Trophoblast cell (in vitro differentiated cells and primary cell): ENCODE data around the gene SPC25.

Experiments used
- DNase-seq, 2 donors: peaks; one replicate each; pipeline ENCODE4 v3.0.0-alpha.2; 2016
- H2AFZ ChIP-seq: 2 replicates; pipeline ENCODE4 v1.6.1; 2013; ENCODE audit warnings: low read length, moderate library complexity, mild to moderate bottlenecking; ENCODE audit not compliant: insufficient read depth, poor library complexity
- H2AK5ac ChIP-seq: 2 replicates; pipeline ENCODE4 v1.6.1; 2013; ENCODE audit warnings: mild to moderate bottlenecking, low read length
- H2BK120ac ChIP-seq: 2 replicates; pipeline ENCODE4 v1.6.1; 2013; ENCODE audit warnings: low read length, mild to moderate bottlenecking, moderate library complexity; ENCODE audit not compliant: insufficient read depth, poor library complexity
- H2BK12ac ChIP-seq: 2 replicates; pipeline ENCODE4 v1.6.1; 2013; ENCODE audit warnings: mild to moderate bottlenecking, low read length, moderate library complexity
- H2BK5ac ChIP-seq: 2 replicates; pipeline ENCODE4 v1.6.1; 2013; ENCODE audit warnings: low read length, low read depth, moderate library complexity, mild to moderate bottlenecking; ENCODE audit not compliant: poor library complexity
- H3K14ac ChIP-seq: 2 replicates; pipeline ENCODE4 v1.6.1; 2013; ENCODE audit warnings: mild to moderate bottlenecking, low read length
- H3K18ac ChIP-seq: 2 replicates; pipeline ENCODE4 v1.6.1; 2013; ENCODE audit warnings: mild to moderate bottlenecking, low read length
- H3K23ac ChIP-seq: 2 replicates; pipeline ENCODE4 v1.6.1; 2013; ENCODE audit warnings: low read length
- H3K27ac ChIP-seq: 2 replicates; pipeline ENCODE4 v1.5.1; 2013; ENCODE audit warnings: low read depth, mild to moderate bottlenecking, inconsistent platforms, low read length, moderate library complexity
- H3K27me3 ChIP-seq: 2 replicates; pipeline ENCODE4 v1.6.1; 2013; ENCODE audit warnings: inconsistent platforms, mild to moderate bottlenecking, low read length, moderate library complexity; ENCODE audit not compliant: insufficient read depth
- H3K36me3 ChIP-seq, 2 experiments: 1 replicate in 1 of 2; 2 replicates in 1 of 2; pipeline ENCODE4 v1.6.1; 2013; ENCODE audit warnings: low read length in 2 of 2, mild to moderate bottlenecking in 2 of 2, moderate library complexity in 1 of 2; ENCODE audit not compliant: insufficient read depth in 2 of 2, control insufficient read depth in 1 of 2
- H3K4ac ChIP-seq: 2 replicates; pipeline ENCODE4 v1.6.1; 2013; ENCODE audit warnings: low read depth, mild to moderate bottlenecking, low read length, moderate library complexity
- H3K4me1 ChIP-seq, 2 experiments: 1 replicate in 1 of 2; 2 replicates in 1 of 2; pipeline ENCODE4 v1.6.1; 2013; ENCODE audit warnings: low read length in 2 of 2, mild to moderate bottlenecking in 2 of 2, moderate library complexity in 1 of 2; ENCODE audit not compliant: insufficient read depth in 2 of 2, control insufficient read depth in 1 of 2
- H3K4me2 ChIP-seq: 2 replicates; pipeline ENCODE4 v1.6.1; 2013; ENCODE audit warnings: inconsistent platforms, mild to moderate bottlenecking, low read length, moderate library complexity
- H3K4me3 ChIP-seq: 2 replicates; pipeline ENCODE4 v1.5.1; 2013; ENCODE audit warnings: mild to moderate bottlenecking, low read depth, low read length, inconsistent platforms
- H3K79me1 ChIP-seq: one replicate; pipeline ENCODE4 v1.6.1; 2013; ENCODE audit warnings: low read length
- H3K79me2 ChIP-seq: 2 replicates; pipeline ENCODE4 v1.6.1; 2013; ENCODE audit warnings: low read length, mild to moderate bottlenecking; ENCODE audit not compliant: control insufficient read depth, insufficient read depth, poor library complexity
- H3K9ac ChIP-seq: 2 replicates; pipeline ENCODE4 v1.6.1; 2013; ENCODE audit warnings: mild to moderate bottlenecking, low read length
- H3K9me3 ChIP-seq: 2 replicates; pipeline ENCODE4 v1.6.1; 2013; ENCODE audit warnings: low read depth, mild to moderate bottlenecking, control low read depth, inconsistent platforms, low read length; ENCODE audit not compliant: insufficient read depth
- H4K12ac ChIP-seq: 2 replicates; pipeline ENCODE4 v1.6.1; 2013; ENCODE audit warnings: low read depth, mild to moderate bottlenecking, low read length, moderate library complexity
- H4K8ac ChIP-seq: 2 replicates; pipeline ENCODE4 v1.6.1; 2013; ENCODE audit warnings: low read depth, mild to moderate bottlenecking, low read length, moderate library complexity
- H4K91ac ChIP-seq: one replicate; pipeline ENCODE4 v1.6.1; 2013; ENCODE audit warnings: low read depth, mild to moderate bottlenecking, low read length, moderate library complexity
- WGBS: extraction: QIAGEN DNeasy Blood & Tissue Kit; methylation state at CpG from one replicate; pipeline ENCODE4 v1.1.7; 2013; ENCODE audit warnings: missing lambda C conversion rate; ENCODE audit not compliant: insufficient read length, insufficient coverage; ENCODE audit errors: extremely low coverage; 5-methylcytosine and 5-hydroxymethylcytosine counted together

Gene SPC25

DNA sequence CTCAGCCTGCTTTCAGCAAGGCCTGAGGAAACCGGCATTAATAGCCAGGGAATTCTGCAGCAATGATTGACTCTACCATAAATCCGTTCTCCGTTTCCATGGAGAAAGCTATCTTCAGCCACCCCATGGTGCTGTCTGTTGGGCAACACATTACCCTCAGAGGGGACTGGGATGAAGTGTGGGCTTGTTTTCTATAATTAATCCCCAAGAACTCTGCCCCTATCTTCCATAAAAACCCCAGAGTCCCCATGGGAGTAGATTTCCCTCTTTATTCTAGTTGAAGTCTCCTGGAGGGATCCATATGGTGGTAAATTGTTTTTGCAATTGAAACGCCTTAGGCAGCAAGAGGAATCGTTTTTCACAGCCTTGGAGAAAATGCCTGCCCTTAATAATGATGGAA lies 20.1 kb upstream of the SPC25 start:
- H4K8ac ChIP-seq, result no peak overlapping the region
- no peak overlapping the region for H2BK5ac ChIP-seq
- H3K4me2 ChIP-seq, result no peak overlapping the region
- no peak for DNase-seq
- no peak overlapping the region for H3K23ac ChIP-seq
- H3K14ac ChIP-seq, result no peak overlapping the region
- no peak overlapping the region for H3K9ac ChIP-seq
- no peak overlapping the region for H3K4me3 ChIP-seq
- no peaks in the 10 kb centered on the region for H3K4me1 ChIP-seq
- no peak overlapping the region for H2BK120ac ChIP-seq
- no peak overlapping the region for H2AK5ac ChIP-seq
- H3K79me1 ChIP-seq, result no peaks in the 10 kb centered on the region
- H3K27me3 ChIP-seq, result no peaks in the 10 kb centered on the region
- H3K9me3 ChIP-seq, result no peaks in the 10 kb centered on the region
- no peaks in the 10 kb centered on the region for H3K79me2 ChIP-seq
- no peak overlapping the region for H2AFZ ChIP-seq
- H3K18ac ChIP-seq, result no peak overlapping the region
- H4K12ac ChIP-seq, result no peak overlapping the region
- no peaks in the 10 kb centered on the region for H3K36me3 ChIP-seq
- no peak overlapping the region for H2BK12ac ChIP-seq
- no peak overlapping the region for H4K91ac ChIP-seq
- no peak overlapping the region for H3K4ac ChIP-seq
- no peak overlapping the region for H3K27ac ChIP-seq
- WGBS, result no CpG with 5 or more reads among the region's 5 CpGs

DNA sequence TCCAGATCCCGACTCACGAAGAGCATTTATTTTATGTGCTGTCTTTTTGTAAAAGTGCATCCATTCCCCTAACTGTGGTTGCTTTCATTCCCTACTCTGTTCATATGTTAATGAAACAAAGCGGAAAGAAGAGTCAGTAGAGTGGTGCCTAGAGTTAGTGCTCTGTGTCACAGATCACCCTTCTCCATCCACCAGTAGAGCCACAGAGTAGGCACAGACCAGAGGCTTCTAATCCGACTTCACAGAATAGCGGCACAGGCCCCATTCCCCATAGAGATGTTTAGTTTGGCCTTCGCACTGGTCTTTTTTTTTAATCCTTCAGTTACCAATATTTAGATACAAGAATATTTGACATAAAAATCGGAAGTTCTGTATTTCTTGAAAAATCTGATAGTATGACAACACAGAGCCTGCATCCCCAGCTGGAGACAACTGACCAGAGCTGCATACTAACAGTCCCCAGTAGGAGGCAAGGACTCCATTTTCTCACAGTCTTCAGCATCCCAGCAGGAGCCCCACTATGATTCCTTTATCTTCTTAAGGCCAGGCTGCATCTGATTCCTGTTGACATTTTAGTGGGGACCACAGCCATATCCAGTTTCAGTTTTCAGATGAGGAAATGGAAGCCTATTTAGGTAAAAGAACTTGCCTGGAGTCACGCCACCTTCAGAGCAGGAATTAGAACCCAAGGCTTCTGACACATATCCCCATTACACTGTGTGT lies 17.9 kb upstream of the SPC25 start:
- Histone ChIP-seq H4K91ac (no peak overlapping the region), H3K23ac (no peak overlapping the region), H3K4me1 (no peaks in the 10 kb centered on the region), H3K79me2 (no peaks in the 10 kb centered on the region), H3K4me3 (no peak overlapping the region), H4K12ac (no peak overlapping the region), H3K9ac (no peak overlapping the region), H3K27ac (no peak overlapping the region), H3K18ac (no peak overlapping the region), H3K4ac (no peak overlapping the region), H3K27me3 (no peaks in the 10 kb centered on the region), H2BK5ac (no peak overlapping the region), H4K8ac (no peak overlapping the region), H2AK5ac (no peak overlapping the region), H3K14ac (no peak overlapping the region), H2AFZ (no peak overlapping the region), H2BK120ac (no peak overlapping the region), H3K79me1 (no peaks in the 10 kb centered on the region), H3K4me2 (no peak overlapping the region), H3K9me3 (no peaks in the 10 kb centered on the region), H3K36me3 (no peaks in the 10 kb centered on the region), H2BK12ac (no peak overlapping the region)
- WGBS, result no CpG with 5 or more reads among the region's 8 CpGs
- DNase-seq, result no peak

DNA sequence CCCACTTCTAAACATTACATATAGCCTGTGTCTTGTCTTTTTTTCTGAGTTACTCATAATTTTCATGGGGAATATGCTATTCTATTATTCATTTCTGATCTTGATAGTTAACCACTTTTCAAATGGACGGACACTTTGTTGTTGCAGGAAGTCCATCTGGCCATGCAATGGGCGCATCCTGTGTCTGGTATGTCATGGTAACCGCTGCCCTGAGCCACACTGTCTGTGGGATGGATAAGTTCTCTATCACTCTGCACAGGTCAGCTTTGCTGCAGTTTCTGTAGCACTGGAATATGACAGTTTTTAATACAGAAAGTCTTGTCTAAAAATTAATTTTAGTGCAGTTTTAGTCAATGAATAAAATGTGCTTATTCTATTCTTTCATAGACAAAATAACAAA lies 14.1 kb upstream of the SPC25 start:
- H3K79me1 ChIP-seq, result no peaks in the 10 kb centered on the region
- H4K91ac ChIP-seq, result no peak overlapping the region
- H3K14ac ChIP-seq, result no peak overlapping the region
- H3K36me3 ChIP-seq, result no peaks in the 10 kb centered on the region
- no CpG with 5 or more reads among the region's 3 CpGs for WGBS
- no peak for DNase-seq
- no peak overlapping the region for H3K4me2 ChIP-seq
- H3K18ac ChIP-seq, result no peak overlapping the region
- no peak overlapping the region for H4K12ac ChIP-seq
- no peaks in the 10 kb centered on the region for H3K79me2 ChIP-seq
- no peak overlapping the region for H3K27ac ChIP-seq
- H3K23ac ChIP-seq, result no peak overlapping the region
- H3K9ac ChIP-seq, result no peak overlapping the region
- H3K27me3 ChIP-seq, result no peaks in the 10 kb centered on the region
- no peak overlapping the region for H3K4me3 ChIP-seq
- H2AK5ac ChIP-seq, result no peak overlapping the region
- no peak overlapping the region for H3K4ac ChIP-seq
- H2BK120ac ChIP-seq, result no peak overlapping the region
- H2AFZ ChIP-seq, result no peak overlapping the region
- no peak overlapping the region for H2BK12ac ChIP-seq
- no peaks in the 10 kb centered on the region for H3K4me1 ChIP-seq
- no peak overlapping the region for H4K8ac ChIP-seq
- no peaks in the 10 kb centered on the region for H3K9me3 ChIP-seq
- no peak overlapping the region for H2BK5ac ChIP-seq

DNA sequence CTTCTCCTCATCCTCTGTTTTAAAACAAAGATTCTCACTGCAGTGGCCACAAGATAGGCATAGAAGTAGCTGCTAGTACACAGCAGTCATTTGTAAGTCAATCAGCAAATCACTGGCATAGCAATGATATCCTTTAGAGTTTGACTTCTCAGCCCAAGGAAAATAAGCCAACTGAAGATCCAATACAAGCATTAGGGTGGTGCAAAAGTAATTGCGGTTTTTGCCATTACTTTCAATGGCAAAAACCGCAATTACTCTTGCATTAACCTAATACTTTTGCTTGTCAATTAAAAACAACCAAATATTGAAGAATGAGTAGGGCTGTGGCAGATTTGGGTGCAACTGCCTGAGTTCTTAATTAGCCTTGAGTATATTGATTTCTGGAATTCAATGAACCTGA lies 13.7 kb upstream of the SPC25 start:
- Histone ChIP-seq H2AK5ac (no peak overlapping the region), H3K4me3 (no peak overlapping the region), H3K79me1 (no peaks in the 10 kb centered on the region), H4K12ac (no peak overlapping the region), H3K27me3 (no peaks in the 10 kb centered on the region), H3K18ac (no peak overlapping the region), H3K4me2 (no peak overlapping the region), H3K9me3 (no peaks in the 10 kb centered on the region), H3K27ac (no peak overlapping the region), H2BK12ac (no peak overlapping the region), H4K91ac (no peak overlapping the region), H2AFZ (no peak overlapping the region), H3K4me1 (no peaks in the 10 kb centered on the region), H2BK120ac (no peak overlapping the region), H3K36me3 (no peaks in the 10 kb centered on the region), H4K8ac (no peak overlapping the region), H3K14ac (no peak overlapping the region), H3K4ac (no peak overlapping the region), H2BK5ac (no peak overlapping the region), H3K79me2 (no peaks in the 10 kb centered on the region), H3K23ac (no peak overlapping the region), H3K9ac (no peak overlapping the region)
- no peak for DNase-seq
- WGBS, result no CpG with 5 or more reads among the region's 2 CpGs
